Left ventricle myocardium inferior (tissue), 1 donor: Measurements from ENCODE around the gene SNRNP48. TPM values are rescaled to one million over a fixed set of nuclear protein-coding genes. Genes with fewer than 3 reads are reported as not detected.

Experiments
- DNase-seq: peaks from one replicate; pipeline ENCODE4 v3.0.0-alpha.2; 2020
- H3K27ac ChIP-seq: fragments of 200-600 bp; replicated peaks from 2 replicates; pipeline ENCODE4 v1.8.0; 2021
- H3K27me3 ChIP-seq: fragments of 200-600 bp; 2 replicates; pipeline ENCODE4 v1.8.0; 2021; ENCODE audit warnings: low read depth
- H3K36me3 ChIP-seq: fragments of 200-600 bp; 2 replicates; pipeline ENCODE4 v1.8.0; 2021
- H3K4me1 ChIP-seq: fragments of 200-600 bp; 2 replicates; pipeline ENCODE4 v1.8.0; 2021
- H3K4me3 ChIP-seq: fragments of 200-600 bp; 2 replicates; pipeline ENCODE4 v1.8.0; 2021; ENCODE audit warnings: mild to moderate bottlenecking, moderate library complexity
- H3K9me3 ChIP-seq: fragments of 200-600 bp; replicated peaks from 2 replicates; pipeline ENCODE4 v1.8.0; 2021
- intact Hi-C: fragments of 100-400 bp; cut with micrococcal nuclease; formaldehyde crosslinking; loops from one replicate; pipeline ENCODE4 v1.11.0; 2022
- total RNA-seq: library from RNA; stranded (reverse); fragmentation: NEBNext Ultra II Directional; extraction: Animal tissue kit (Norgen Biotek cat#: 25700); gene quantifications from one replicate; pipeline ENCODE4 v1.2.1, GENCODE V29; 2021
- TF ChIP-seq, protein P1 (sequence below): fragments of 200-600 bp; IDR thresholded peaks from 2 replicates; pipeline ENCODE4 v1.8.0; 2021; ENCODE audit warnings: antibody characterized with exemption, mild to moderate bottlenecking, borderline replicate concordance
- donor health status: DM: no; HTN: yes; CAD: no; lungs with severe emphysema.

The SNRNP48 gene
- total RNA-seq, 1 donor from 2014 or later: 13.8 TPM

DNA sequence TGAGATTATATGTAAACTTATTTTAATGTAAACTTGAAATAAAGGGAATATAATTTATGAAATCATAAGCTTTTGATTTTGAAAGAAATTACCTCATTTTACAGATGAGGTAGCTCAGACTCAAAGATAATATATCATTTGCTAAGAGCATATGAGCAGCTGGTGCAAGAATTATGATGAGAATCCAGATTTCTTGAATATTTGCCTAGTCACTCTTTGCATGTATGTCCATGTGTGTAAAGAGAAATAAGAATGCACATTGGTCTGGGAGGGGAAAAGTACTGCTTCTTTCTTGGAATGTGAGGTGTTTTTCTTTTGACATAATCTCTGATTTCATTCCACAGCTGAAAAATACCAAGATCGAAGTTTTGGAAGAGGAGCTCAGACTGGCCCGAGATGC lies 11.1 kb upstream of the SNRNP48 start:
- no peak overlapping the region for H3K27ac ChIP-seq
- H3K36me3 ChIP-seq: peaks cover 58% of the 10 kb centered on the region
- H3K9me3 ChIP-seq: no peaks in the 10 kb centered on the region
- intact Hi-C loops: no loop called here
- no peaks in the 10 kb centered on the region for H3K4me1 ChIP-seq
- TF ChIP-seq, protein P1, sequence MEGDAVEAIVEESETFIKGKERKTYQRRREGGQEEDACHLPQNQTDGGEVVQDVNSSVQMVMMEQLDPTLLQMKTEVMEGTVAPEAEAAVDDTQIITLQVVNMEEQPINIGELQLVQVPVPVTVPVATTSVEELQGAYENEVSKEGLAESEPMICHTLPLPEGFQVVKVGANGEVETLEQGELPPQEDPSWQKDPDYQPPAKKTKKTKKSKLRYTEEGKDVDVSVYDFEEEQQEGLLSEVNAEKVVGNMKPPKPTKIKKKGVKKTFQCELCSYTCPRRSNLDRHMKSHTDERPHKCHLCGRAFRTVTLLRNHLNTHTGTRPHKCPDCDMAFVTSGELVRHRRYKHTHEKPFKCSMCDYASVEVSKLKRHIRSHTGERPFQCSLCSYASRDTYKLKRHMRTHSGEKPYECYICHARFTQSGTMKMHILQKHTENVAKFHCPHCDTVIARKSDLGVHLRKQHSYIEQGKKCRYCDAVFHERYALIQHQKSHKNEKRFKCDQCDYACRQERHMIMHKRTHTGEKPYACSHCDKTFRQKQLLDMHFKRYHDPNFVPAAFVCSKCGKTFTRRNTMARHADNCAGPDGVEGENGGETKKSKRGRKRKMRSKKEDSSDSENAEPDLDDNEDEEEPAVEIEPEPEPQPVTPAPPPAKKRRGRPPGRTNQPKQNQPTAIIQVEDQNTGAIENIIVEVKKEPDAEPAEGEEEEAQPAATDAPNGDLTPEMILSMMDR: no peak
- no peak overlapping the region for H3K4me3 ChIP-seq
- DNase-seq: no peak
- peaks cover 4% of the 10 kb centered on the region for H3K27me3 ChIP-seq

DNA sequence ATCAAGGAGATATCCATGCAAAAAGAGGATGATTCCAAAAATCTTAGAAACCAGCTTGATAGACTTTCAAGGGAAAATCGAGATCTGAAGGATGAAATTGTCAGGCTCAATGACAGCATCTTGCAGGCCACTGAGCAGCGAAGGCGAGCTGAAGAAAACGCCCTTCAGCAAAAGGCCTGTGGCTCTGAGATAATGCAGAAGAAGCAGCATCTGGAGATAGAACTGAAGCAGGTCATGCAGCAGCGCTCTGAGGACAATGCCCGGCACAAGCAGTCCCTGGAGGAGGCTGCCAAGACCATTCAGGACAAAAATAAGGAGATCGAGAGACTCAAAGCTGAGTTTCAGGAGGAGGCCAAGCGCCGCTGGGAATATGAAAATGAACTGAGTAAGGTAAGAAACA lies 10.1 kb upstream of the SNRNP48 start:
- DNase-seq: no peak
- intact Hi-C loops: no loop called here
- no peaks in the 10 kb centered on the region for H3K9me3 ChIP-seq
- no peaks in the 10 kb centered on the region for H3K4me1 ChIP-seq
- TF ChIP-seq, protein P1: no peak
- H3K27me3 ChIP-seq: peaks cover 4% of the 10 kb centered on the region
- no peak overlapping the region for H3K27ac ChIP-seq
- H3K36me3 ChIP-seq: peaks cover 57% of the 10 kb centered on the region
- no peak overlapping the region for H3K4me3 ChIP-seq

DNA sequence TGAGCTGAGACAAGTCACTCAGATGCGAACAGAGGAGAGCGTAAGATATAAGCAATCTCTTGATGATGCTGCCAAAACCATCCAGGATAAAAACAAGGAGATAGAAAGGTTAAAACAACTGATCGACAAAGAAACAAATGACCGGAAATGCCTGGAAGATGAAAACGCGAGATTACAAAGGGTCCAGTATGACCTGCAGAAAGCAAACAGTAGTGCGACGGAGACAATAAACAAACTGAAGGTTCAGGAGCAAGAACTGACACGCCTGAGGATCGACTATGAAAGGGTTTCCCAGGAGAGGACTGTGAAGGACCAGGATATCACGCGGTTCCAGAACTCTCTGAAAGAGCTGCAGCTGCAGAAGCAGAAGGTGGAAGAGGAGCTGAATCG lies 9.5 kb upstream of the SNRNP48 start:
- DNase-seq: no peak
- Histone ChIP-seq H3K4me1 (no peaks in the 10 kb centered on the region), H3K27me3 (peaks cover 4% of the 10 kb centered on the region), H3K9me3 (no peaks in the 10 kb centered on the region), H3K4me3 (no peak overlapping the region), H3K36me3 (peaks cover 56% of the 10 kb centered on the region), H3K27ac (no peak overlapping the region)
- intact Hi-C loops: no loop called here
- TF ChIP-seq, protein P1: no peak

DNA sequence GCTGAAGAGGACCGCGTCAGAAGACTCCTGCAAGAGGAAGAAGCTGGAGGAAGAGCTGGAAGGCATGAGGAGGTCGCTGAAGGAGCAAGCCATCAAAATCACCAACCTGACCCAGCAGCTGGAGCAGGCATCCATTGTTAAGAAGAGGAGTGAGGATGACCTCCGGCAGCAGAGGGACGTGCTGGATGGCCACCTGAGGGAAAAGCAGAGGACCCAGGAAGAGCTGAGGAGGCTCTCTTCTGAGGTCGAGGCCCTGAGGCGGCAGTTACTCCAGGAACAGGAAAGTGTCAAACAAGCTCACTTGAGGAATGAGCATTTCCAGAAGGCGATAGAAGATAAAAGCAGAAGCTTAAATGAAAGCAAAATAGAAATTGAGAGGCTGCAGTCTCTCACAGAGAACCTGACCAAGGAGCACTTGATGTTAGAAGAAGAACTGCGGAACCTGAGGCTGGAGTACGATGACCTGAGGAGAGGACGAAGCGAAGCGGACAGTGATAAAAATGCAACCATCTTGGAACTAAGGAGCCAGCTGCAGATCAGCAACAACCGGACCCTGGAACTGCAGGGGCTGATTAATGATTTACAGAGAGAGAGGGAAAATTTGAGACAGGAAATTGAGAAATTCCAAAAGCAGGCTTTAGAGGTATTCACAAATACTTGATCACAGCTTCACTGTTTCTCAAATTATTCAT lies 8.9 kb upstream of the SNRNP48 start:
- no peaks in the 10 kb centered on the region for H3K4me1 ChIP-seq
- DNase-seq: no peak
- no peak overlapping the region for H3K27ac ChIP-seq
- H3K9me3 ChIP-seq: no peaks in the 10 kb centered on the region
- peaks cover 4% of the 10 kb centered on the region for H3K27me3 ChIP-seq
- no peak overlapping the region for H3K4me3 ChIP-seq
- intact Hi-C loops: no loop called here
- TF ChIP-seq, protein P1: no peak
- H3K36me3 ChIP-seq: peaks cover 53% of the 10 kb centered on the region

DNA sequence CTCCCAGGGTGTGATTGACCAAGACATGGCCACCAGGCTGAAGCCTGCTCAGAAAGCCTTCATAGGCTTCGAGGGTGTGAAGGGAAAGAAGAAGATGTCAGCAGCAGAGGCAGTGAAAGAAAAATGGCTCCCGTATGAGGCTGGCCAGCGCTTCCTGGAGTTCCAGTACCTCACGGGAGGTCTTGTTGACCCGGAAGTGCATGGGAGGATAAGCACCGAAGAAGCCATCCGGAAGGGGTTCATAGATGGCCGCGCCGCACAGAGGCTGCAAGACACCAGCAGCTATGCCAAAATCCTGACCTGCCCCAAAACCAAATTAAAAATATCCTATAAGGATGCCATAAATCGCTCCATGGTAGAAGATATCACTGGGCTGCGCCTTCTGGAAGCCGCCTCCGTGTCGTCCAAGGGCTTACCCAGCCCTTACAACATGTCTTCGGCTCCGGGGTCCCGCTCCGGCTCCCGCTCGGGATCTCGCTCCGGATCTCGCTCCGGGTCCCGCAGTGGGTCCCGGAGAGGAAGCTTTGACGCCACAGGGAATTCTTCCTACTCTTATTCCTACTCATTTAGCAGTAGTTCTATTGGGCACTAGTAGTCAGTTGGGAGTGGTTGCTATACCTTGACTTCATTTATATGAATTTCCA lies 4.6 kb upstream of the SNRNP48 start:
- intact Hi-C loops: no loop called here
- no peaks in the 10 kb centered on the region for H3K9me3 ChIP-seq
- TF ChIP-seq, protein P1: no peak
- DNase-seq: no peak
- H3K4me1 ChIP-seq: peaks cover 12% of the 10 kb centered on the region
- H3K4me3 ChIP-seq: no peak overlapping the region
- no peak overlapping the region for H3K27ac ChIP-seq
- peaks cover 21% of the 10 kb centered on the region for H3K36me3 ChIP-seq
- no peaks in the 10 kb centered on the region for H3K27me3 ChIP-seq
